Measurements from ENCODE around the gene CYP2A6.

CYP2A6 gene

DNA sequence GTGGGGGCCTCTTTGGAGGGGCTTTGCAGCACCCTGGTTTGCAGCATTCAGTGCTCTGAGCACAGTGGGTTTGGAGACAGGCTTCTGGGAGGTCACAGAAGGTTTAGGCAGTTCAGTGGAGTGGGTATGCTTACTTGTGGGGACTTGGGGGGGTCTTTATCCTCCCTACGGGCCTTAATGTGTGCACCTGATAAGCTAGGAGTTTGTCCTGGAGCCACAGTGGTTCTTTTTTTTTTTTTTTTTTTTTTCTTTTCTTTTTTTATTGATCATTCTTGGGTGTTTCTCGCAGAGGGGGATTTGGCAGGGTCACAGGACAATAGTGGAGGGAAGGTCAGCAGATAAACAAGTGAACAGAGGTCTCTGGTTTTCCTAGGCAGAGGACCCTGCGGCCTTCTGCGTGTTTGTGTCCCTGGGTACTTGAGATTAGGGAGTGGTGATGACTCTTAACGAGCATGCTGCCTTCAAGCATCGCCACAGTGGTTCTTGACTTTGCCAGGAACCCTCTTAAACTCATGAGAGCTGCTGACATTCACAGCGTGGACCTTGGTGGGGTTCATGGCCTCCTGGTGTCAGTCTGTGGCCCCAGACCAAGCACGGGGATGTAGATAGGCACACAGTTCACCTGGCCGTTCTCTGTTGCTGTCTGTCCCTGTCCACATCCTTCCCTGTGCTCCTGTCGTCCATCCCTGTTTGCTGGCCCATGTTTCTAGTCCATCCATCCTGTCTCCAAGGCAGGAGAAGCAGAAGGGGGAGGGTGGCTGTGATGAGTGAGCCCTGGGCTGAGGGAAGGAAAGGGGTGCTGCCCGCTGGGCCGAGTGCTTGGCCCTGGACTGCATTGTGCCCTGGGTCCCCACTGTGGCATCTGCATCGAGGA lies 48.6 kb downstream of the CYP2A6 start:
- DNase-seq, result no peak

DNA sequence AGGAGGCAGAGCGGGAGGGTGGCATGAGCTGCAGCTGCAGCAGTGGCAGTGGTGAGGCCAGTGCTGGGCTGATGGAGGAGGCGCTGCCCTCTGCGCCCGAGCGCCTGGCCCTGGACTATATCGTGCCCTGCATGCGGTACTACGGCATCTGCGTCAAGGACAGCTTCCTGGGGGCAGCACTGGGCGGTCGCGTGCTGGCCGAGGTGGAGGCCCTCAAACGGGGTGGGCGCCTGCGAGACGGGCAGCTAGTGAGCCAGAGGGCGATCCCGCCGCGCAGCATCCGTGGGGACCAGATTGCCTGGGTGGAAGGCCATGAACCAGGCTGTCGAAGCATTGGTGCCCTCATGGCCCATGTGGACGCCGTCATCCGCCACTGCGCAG lies 49.3 kb downstream of the CYP2A6 start:
- DNase-seq, result no peak

DNA sequence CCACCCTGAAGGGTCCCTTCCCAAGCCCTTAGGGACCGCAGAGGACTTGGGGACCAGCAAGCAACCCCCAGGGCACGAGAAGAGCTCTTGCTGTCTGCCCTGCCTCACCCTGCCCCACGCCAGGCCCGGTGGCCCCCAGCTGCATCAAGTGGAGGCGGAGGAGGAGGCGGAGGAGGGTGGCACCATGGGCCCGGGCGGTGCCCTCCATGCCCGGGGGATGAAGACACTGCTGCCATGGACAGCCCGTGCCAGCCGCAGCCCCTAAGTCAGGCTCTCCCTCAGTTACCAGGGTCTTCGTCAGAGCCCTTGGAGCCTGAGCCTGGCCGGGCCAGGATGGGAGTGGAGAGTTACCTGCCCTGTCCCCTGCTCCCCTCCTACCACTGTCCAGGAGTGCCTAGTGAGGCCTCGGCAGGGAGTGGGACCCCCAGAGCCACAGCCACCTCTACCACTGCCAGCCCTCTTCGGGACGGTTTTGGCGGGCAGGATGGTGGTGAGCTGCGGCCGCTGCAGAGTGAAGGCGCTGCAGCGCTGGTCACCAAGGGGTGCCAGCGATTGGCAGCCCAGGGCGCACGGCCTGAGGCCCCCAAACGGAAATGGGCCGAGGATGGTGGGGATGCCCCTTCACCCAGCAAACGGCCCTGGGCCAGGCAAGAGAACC lies 49.8 kb downstream of the CYP2A6 start:
- no peak for DNase-seq

DNA sequence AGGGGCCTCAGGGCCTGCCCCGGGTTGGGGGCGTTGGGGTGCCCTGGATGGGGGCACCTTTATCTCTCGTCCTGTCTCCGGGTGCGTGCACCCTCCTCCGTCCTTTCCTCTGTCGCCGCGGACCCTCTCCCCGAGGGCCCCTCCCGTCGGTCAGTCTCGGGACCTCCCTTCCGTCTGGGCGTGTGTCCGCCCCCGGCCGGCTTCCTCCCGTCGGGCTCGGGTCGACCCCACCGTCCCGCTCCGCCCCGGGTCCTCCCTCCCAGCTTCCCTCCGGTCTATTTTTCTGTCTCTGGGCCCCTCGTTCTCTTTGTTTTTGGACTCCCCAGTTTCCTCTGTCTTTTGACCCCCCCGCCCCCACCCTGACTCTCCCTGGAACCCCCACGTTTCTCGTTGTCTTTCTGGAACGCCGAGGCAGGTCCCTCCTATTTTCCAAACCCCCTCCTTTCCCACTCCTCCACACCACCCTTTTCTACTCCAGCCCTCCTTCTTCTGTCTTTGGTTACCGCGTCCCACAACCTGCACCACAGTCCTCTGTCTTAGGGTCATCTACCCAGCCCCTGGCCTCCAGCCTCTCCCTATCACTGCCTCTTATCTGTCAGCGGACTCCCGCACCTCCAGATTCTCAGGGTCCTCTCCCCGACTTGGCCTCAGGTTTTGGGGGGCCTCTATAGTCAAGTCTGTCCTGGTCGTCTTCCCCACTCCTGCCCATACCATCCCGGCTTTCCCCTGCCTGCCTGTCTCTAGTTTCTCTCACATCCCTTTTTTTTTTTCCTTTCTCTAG lies 50.5 kb downstream of the CYP2A6 start:
- no peak for DNase-seq

DNA sequence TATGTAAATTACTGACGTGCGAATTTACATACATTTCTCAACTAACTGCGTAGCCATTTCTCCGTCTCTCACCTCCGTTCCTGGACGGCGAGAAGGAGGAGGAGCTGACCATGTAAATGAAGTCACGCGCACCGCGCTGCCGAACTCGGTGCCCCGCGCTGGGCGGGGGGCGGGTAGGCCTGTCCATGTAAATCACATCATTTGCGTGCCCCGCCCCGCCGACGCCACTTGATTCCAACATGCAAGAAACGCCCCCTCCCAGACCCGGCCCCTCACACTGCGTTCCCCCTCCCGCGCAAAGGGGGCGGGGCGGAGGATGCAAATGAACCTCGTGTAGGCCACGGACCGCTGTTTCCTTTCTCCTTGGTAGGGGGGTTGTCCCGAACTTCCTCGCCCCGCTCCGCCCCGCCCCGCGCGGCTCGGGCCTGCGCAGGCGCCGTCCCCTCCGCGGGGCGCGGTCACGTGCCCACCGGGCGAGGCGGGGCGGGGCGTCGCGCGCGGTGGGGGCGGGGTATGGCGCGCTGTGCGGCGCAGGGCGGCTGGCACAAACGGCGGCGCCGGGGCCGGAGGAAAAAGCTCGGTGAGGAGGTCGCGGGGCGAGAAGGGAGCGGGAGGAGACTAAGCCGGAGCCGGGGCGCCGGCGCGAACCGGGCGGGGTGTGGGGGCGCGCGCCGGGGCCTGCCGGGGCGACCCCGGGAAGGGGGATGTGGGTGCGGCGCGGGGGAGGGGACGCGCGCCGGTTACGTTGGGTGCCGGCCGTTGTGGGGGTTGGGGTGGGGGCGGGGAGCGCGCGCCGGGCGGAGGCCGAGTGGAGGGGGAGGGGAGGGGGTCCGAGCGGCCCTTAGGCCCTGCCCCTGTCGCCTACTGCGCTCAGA lies 51.3 kb downstream of the CYP2A6 start, which contains the start of gene EGLN2:
Gene EGLN2 (plus strand): TSS at position 509 of the 875 bp plus-strand sequence. CDS start 1,382 bp downstream, outside the sequence.
- DNase-seq, result peak; percentile 93

DNA sequence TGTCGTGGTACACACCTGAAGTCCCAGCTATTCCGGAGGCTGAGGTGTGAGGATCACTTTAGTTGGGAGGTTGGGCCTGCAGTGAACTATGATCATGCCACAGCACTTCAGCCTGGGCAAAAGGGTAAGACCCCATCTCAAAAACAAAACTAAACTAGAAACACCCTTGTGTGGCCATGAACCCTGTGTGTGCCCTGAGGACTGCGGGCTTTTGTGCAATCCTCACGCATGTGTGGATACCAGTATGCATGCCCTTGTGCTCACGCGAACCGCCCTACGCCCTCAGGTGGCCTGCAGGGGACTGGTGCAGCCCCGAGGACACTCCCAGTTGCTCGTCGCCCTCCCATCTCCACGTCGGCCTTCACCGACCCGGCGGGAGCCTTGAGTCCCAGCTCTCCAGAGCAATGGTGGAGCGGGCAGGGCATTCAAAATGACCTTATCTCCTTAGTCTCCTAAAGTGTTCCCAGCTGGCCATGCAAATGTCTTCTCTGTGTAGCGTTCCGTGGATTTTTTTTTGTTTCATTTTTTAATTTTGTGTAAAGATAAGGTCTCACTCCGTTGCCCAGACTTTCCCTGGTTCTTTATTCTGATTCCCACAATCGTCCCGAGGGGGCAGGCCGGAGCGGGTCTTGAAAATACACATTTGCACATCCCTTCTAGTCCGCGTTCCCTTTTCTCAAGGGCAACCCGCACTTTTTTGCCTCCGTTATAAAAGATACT lies 52.1 kb downstream of the CYP2A6 start:
- DNase-seq, result no peak

DNA sequence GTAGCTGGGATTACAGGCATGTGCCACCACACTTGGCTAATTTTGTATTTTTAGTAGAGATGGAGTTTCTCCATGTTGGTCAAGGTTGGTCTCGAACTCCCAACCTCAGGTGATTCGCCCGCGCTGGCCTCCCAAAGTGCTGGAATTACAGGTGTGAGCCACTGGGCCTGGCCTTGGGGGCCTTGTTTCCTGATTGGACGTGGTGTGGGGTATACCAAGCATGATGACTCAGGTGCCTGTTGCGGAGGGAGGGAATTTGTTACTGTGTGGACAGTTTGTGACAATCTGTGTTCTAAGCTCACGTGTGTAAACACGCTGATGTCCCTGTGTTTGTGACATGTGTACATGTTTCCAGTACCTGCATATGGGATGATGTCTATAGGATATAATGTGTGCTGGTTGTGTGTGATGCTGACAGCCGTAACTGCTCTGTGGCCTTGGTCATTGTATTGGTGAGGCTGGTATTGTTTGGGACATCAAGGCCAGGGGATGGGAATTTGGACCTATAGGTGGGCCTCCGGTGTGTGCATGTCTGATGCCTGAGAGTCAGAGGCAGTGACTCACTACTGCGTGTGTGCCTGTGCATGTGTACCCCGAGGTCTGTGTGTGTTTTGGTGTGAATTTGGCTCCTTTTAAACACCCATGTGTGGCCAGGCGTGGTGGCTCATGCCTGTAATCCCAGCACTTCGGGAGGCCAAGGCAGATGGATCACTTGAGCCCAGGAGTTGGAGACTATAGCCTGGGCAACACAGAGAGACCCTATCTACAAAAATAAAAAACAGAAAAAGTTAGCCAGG lies 52.9 kb downstream of the CYP2A6 start:
- no peak for DNase-seq
